22Rv1 (cell line): ENCODE results near the gene GPC6.

Experiments
- CTCF ChIP-seq: fragments of 450-650 bp; IDR thresholded peaks from 2 replicates; pipeline ENCODE4 v1.5.1; 2017; ENCODE audit warnings: mild to moderate bottlenecking
- ZFX ChIP-seq: fragments of 450-650 bp; IDR thresholded peaks from 2 replicates; pipeline ENCODE4 v1.6.1; 2017; ENCODE audit warnings: antibody characterized with exemption, borderline replicate concordance

GRCh38 chr13:94192431-94192975 lies 965.9 kb downstream of the GPC6 start:
- TF ChIP-seq CTCF = peak; percentile 57
- no peak for TF ChIP-seq ZFX
